Mammary epithelial cell (primary cell): ENCODE measurements around the gene HAGHL.

Experiments
- CTCF ChIP-seq, 2 donors: IDR thresholded peaks in 1 of 2; conservative IDR thresholded peaks in 1 of 2; 2 replicates each; pipeline ENCODE4 v1.5.1; 2011 to 2012; ENCODE audit warnings: inconsistent platforms in 2 of 2, low read length in 2 of 2, mild to moderate bottlenecking in 2 of 2, control low read depth in 1 of 2, low read depth in 1 of 2; ENCODE audit not compliant: insufficient read depth in 1 of 2; ENCODE audit errors: extremely low read depth in 1 of 2
- EZH2 ChIP-seq: IDR thresholded peaks from 2 replicates; pipeline ENCODE4 v1.6.1; 2012; ENCODE audit warnings: low read length, inconsistent platforms, borderline replicate concordance

- TF ChIP-seq EZH2 (no peak), CTCF (conservative IDR thresholded peaks at IDR 0.05 in 1 of 2, IDR thresholded peaks at IDR 0.05 in 1 of 2; ENCODE audit: extremely low read depth in 1 of 2, insufficient read depth in 1 of 2, low read depth in 1 of 2, low read length in 2 of 2) (no peak)
Measured at GRCh38 chr16:710500-711075, 16.3 kb upstream of the HAGHL start.
